NCI-H2196 treated with DMSO at 0.1 percent for 48 hours (cell line): ENCODE results near the gene CAPN13.

ENCODE experiments used
- DNase-seq: peaks from one replicate; lab custom pipeline; 2025; ENCODE audit not compliant: unreplicated experiment; lab: John Stamatoyannopoulos, UW

The CAPN13 gene

DNA sequence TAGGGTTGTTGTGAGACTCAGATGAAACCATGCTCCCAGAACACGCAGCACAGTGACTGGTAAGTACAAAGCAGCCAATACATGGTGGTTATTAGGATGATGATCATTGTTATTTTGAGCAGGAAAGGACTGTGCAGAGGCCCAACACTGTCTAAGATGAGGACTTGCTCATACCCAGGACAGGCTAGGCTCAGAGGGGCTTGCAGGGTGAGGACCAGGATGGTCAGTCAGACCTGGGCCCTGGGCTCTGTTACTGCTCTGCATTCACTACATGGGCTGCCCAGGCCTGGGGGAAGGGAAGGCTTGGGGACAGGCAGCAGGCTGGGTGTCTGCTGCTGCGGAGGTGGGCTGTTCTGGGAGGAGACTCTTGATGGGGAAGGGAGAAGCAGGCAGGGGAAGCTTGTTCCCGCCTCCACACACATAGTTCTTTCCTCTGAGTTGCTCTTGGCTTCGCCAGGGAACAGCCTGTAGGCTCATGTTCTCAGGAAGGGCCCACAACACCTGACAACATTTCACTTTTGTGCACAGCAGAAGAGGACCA, 17.5 kb downstream of the CAPN13 start:
- no peak for DNase-seq

DNA sequence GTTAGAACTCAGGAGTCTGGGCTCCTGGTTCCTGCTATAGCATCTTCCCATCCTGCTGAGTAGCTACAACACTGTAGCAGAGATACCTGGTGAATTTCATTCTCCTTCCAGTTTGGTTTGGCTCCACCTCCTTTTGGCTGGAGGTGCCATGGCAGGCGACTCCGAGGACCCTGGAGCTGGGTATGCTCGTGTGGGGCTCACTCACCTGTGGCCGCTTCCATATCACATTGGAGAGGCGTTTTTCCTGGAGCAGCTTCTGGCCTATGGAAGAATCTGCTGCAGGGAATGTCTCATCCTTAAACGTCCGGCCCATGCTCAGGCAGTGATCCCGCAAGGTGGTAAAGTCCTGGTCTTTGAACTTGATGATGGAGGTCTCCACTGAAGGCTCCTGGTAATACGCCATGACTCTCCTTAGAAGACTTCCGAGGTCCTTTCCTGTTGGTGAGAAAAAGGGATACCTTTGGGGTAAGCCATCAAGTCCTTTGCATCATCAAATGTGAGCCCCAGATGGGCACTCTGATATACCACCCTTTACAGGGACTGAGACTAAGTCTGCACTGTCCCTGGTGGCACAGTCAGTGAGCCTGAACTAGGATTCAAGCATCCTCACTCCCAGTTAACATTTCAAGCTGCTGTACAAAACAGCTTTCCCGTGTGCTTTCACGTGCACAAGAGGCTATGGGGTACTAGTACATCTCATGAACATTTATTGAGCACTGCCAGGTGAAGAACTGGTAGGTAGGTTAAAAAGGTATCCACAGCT, 20.1 kb downstream of the CAPN13 start:
- no peak for DNase-seq

DNA sequence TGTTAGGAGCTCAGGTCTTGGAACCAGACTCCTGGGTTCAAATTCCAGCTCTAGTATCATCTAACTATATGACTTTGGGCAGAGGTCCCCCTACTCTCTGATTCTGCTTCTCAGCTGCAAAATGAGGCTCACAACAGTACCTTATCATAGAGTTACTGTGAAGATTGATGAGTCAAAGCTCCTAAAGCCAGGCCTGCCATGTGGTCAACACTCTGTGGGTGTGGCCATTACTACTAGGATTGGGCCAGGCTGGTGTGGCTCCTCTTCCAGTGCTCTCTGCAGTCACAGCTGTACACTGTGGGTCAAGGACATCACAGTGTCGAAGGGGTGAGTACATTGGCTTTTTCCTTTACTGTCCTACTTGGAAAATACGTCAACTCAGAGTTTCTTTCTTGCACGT, 22.6 kb downstream of the CAPN13 start:
- no peak for DNase-seq

GRCh38 chr2:30781961-30782533, 25.2 kb downstream of the CAPN13 start:
- DNase-seq = no peak

- no peak for DNase-seq
These were observed 25.8 kb downstream of the CAPN13 start for GRCh38 chr2:30781451-30781850.

- DNase-seq = no peak
These were observed 26.4 kb downstream of the CAPN13 start for GRCh38 chr2:30780776-30781330.

DNA sequence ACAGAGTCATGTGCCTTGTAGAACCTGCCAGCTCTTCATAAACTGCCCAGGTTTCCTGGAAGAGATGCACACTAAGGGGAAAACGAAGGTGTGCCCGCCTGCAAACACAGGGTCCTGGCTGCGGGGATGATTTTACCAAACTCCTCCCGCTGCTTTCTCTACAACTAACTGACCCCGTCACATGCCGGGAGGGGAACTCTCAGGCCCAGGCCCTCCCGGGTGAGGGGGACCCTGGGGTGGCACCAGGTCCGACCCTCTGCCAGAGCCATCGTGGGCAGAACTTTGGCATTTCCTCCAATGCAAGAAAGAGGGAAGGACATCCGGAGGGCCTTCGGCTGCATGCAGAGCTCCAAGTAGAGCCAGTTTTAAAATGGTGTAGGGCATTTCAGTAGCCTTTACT, 28.6 kb downstream of the CAPN13 start:
- no peak for DNase-seq

- DNase-seq = no peak
These were observed 29.4 kb downstream of the CAPN13 start for GRCh38 chr2:30777661-30778505.

- DNase-seq = no peak
These were observed 30.2 kb downstream of the CAPN13 start for GRCh38 chr2:30776831-30777635.

- no peak for DNase-seq
These were observed 31.4 kb downstream of the CAPN13 start for GRCh38 chr2:30775833-30776232.

- no peak for DNase-seq
These were observed 35.1 kb downstream of the CAPN13 start for GRCh38 chr2:30772021-30772705.

DNA sequence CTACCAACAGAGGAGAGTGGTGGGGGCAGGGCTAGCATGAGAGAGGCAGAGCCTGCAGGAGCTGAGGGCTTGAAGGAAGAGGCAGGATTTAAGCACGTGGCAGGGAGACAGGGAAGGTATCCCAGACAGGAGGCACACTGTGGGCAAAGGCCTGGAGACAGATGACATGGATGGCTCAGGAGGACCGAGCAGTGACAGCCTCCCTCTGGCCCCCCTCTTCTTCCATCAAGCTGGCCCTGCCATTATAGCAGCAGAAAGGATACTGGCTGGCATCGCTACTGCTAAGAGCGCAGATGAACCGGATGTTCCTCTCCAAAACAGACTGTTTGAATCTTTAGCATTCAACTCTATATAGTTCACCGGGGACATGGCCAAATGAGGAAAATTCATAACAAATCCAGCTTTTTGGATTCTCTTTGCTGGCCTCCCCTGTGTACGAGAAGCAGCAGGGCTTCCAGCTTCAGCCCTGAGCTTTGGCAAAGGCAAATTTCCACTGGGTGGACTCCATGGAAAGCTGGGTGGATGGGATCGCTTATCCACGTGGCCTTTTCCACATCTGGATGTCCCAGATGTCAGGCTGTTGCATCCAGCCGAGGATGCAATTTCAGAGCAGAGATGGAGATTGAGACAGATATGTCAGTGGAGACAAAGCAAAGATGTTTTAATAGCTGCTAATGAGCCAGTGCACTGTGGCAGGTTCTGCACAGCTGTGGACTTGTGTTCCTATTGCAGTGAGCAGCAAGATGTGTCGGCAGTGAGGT, 36.2 kb downstream of the CAPN13 start:
- no peak for DNase-seq

- no peak for DNase-seq
These were observed 37.3 kb downstream of the CAPN13 start for GRCh38 chr2:30769891-30770462.

DNA sequence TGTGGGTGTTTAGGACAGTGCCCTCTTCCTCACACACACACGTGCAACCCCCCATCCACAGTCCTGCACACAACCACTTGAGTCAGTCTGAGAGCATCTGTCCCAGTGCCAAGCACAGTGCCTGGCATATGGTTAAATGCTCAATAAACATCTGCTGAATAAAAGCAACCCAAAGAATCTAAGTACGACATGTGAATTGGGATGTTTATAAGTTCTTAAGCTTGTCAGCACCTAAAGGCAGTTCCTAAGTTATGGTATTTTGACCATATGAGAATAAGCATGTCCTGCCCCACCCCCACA, 37.8 kb downstream of the CAPN13 start:
- DNase-seq = no peak

GRCh38 chr2:30768708-30769480, 38.4 kb downstream of the CAPN13 start:
- no peak for DNase-seq

DNA sequence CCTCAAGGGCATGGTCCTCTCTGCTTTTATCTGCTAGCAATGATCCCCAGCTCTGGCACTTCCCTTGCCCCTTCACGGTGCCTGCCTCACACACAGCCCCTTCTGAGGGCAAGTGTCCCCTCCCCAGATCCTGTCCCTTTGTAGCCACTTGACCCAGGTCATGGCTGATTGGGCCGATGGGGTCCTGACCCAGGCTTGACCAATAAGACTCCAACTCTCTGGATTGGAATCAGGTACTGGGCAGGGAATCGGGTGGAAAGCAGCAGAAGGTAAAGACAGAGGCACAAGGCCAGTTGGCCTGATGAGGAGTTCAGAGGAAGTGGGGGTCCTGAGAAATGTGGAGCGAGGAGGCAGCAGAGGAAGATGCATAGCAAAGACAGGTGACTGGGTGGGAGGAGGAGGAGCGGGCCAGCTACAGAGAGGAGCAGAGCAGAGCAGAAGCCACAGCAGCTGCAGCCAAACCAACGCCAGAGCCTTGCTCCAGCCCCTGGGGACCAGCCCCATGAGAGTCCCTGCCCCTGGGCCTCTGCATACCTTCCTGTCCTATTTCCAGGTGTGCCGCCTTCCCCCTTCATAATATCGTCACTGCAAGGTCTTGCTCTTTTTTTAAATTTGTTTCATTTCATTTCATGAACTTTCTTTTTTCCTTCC, 39.1 kb downstream of the CAPN13 start:
- no peak for DNase-seq

- DNase-seq = no peak
These were observed 40.6 kb downstream of the CAPN13 start for GRCh38 chr2:30766666-30767065.
